ENCODE measurements around the gene SPON1.

The SPON1 gene

DNA sequence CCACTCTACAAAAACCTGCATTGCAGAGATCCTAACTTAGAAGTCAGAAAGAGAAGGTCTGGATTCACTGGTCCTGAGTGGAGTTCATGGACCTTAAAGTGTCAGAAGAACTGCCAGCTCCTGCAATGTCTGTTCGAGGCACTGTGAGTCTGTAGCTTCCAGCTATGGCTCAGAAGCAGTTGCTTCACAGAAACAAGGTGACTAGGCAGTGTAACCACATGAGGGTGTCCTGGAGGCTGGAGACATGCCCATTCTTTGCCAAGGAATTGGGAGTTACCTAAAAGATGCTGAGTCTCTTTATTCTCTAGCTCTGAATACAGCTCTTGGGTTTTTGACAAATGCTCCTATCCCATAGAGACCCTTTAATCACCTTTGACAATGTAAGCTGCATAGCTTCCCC is 130.5 kb downstream of the SPON1 start:
- H3K27me3 ChIP-seq (ENCODE audit: control insufficient read depth in 1 of 2, insufficient read depth in 2 of 2, low read length in 2 of 2) = peaks cover 0 to 10% of the 10 kb centered on the region in 2 donors
- H3K9me3 ChIP-seq (ENCODE audit: low read length) = no peaks in the 10 kb centered on the region
- no peak overlapping the region for H3K4me3 ChIP-seq (ENCODE audit: low read depth in 1 of 2, low read length in 2 of 2)
- no peak overlapping the region for H3K27ac ChIP-seq (ENCODE audit: low read depth, low read length)
- no peaks in the 10 kb centered on the region for H3K36me3 ChIP-seq (ENCODE audit: insufficient read depth, low read length)
- no peaks in the 10 kb centered on the region for H3K4me1 ChIP-seq (ENCODE audit: insufficient read depth, low read length)
- H3K9ac ChIP-seq (ENCODE audit: low read length) = no peak overlapping the region

DNA sequence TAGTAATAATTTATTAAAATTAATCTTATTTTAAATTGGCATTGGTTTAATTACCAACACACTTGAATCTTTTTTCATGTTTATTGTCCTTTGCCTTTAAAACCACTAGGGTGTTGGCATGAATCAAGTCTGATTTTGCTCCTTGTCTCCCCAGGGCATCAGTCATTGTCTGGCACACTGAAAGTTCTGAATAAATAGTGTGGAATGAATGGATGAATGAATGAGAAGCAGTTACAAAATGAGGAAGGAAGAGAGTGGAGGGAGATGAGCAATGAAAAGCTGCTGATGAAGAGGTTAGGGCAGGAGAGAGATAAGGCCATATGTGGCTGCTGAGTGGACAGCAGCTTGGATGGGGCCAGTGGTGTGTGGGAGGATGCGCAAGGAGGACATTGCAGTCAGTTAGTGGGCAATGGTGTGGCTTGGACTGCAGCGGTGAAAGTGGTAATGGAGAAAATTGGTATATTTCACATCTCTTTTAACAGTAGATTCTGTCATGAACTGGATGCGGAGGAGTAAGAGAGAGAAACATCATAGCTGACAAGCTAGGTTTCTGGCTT is 132.0 kb downstream of the SPON1 start:
- H3K27ac ChIP-seq (ENCODE audit: low read depth, low read length) = no peak overlapping the region
- peaks cover 0 to 5% of the 10 kb centered on the region in 2 donors for H3K27me3 ChIP-seq (ENCODE audit: control insufficient read depth in 1 of 2, insufficient read depth in 2 of 2, low read length in 2 of 2)
- no peak overlapping the region for H3K4me3 ChIP-seq (ENCODE audit: low read depth in 1 of 2, low read length in 2 of 2)
- H3K9ac ChIP-seq (ENCODE audit: low read length) = no peak overlapping the region
- no peaks in the 10 kb centered on the region for H3K9me3 ChIP-seq (ENCODE audit: low read length)
- no peaks in the 10 kb centered on the region for H3K4me1 ChIP-seq (ENCODE audit: insufficient read depth, low read length)
- H3K36me3 ChIP-seq (ENCODE audit: insufficient read depth, low read length) = no peaks in the 10 kb centered on the region

DNA sequence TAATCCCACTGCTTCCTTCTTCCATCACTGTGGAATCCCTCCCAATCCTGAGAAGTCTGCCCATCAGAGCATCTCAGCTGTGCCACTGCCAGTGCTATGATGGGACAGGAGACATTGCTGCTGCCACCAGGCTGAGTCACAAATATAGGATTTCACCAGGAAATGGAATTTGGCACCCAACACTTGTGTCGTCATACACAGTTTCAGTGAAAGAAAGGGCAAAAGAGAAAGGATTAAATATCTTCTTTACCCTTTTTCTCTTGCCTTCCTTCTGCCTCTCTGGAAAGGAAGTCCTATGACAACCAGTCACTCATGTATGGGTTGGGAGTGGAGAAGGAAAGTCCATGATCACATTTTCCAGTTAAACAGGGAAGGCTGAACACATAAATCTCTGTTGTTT is 133.4 kb downstream of the SPON1 start:
- H3K36me3 ChIP-seq (ENCODE audit: insufficient read depth, low read length) = no peaks in the 10 kb centered on the region
- no peak overlapping the region for H3K4me3 ChIP-seq (ENCODE audit: low read depth in 1 of 2, low read length in 2 of 2)
- no peak overlapping the region for H3K9ac ChIP-seq (ENCODE audit: low read length)
- no peaks in the 10 kb centered on the region for H3K27me3 ChIP-seq (ENCODE audit: control insufficient read depth in 1 of 2, insufficient read depth in 2 of 2, low read length in 2 of 2)
- H3K9me3 ChIP-seq (ENCODE audit: low read length) = no peaks in the 10 kb centered on the region
- no peaks in the 10 kb centered on the region for H3K4me1 ChIP-seq (ENCODE audit: insufficient read depth, low read length)
- no peak overlapping the region for H3K27ac ChIP-seq (ENCODE audit: low read depth, low read length)

DNA sequence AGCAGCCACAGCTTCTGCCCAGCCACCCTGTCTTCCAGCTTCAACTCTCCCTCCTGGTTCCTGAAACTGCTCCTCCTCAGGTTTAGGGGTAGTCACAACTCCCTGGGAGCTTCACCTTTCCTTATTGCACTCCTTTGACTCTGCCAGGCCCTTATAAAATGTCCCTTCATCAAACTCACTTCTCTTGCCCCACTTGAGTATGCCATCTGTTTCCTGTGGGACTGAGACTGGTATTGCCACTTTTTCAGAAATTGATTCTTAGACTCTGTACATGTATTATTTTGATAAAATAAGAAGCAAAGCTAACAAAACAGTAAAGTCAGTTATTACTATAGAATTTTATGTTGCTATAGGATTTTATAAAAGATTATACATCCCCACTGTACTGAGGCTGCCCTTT is 134.1 kb downstream of the SPON1 start:
- Histone ChIP-seq H3K9me3 (ENCODE audit: low read length) (no peaks in the 10 kb centered on the region), H3K4me1 (ENCODE audit: insufficient read depth, low read length) (no peaks in the 10 kb centered on the region), H3K27ac (ENCODE audit: low read depth, low read length) (no peak overlapping the region), H3K9ac (ENCODE audit: low read length) (no peak overlapping the region), H3K27me3 (ENCODE audit: control insufficient read depth in 1 of 2, insufficient read depth in 2 of 2, low read length in 2 of 2) (no peaks in the 10 kb centered on the region), H3K4me3 (ENCODE audit: low read depth in 1 of 2, low read length in 2 of 2) (no peak overlapping the region), H3K36me3 (ENCODE audit: insufficient read depth, low read length) (no peaks in the 10 kb centered on the region)

DNA sequence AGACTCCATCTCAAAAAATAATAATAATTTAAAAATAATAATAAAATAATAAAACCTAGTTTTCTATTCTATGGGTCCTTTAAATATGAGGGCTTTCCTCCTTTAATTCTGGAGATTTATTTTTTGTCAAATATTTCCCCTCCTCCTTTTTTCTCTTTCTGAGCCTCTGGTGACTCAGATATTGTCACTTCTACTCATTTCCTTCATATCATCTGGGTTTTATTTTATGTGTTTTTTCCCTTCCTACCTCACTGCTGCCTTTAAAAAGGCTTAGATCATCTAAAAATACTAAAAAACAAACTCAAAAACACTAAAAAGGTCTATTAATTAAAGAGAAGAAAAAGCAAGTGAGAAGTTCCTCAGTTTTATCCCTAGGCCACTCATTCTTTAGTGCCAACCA is 138.9 kb downstream of the SPON1 start:
- Histone ChIP-seq H3K4me3 (ENCODE audit: low read depth in 1 of 2, low read length in 2 of 2) (no peak overlapping the region), H3K9me3 (ENCODE audit: low read length) (no peaks in the 10 kb centered on the region), H3K9ac (ENCODE audit: low read length) (no peak overlapping the region), H3K27me3 (ENCODE audit: control insufficient read depth in 1 of 2, insufficient read depth in 2 of 2, low read length in 2 of 2) (no peaks in the 10 kb centered on the region), H3K4me1 (ENCODE audit: insufficient read depth, low read length) (no peaks in the 10 kb centered on the region), H3K36me3 (ENCODE audit: insufficient read depth, low read length) (no peaks in the 10 kb centered on the region), H3K27ac (ENCODE audit: low read depth, low read length) (no peak overlapping the region)

DNA sequence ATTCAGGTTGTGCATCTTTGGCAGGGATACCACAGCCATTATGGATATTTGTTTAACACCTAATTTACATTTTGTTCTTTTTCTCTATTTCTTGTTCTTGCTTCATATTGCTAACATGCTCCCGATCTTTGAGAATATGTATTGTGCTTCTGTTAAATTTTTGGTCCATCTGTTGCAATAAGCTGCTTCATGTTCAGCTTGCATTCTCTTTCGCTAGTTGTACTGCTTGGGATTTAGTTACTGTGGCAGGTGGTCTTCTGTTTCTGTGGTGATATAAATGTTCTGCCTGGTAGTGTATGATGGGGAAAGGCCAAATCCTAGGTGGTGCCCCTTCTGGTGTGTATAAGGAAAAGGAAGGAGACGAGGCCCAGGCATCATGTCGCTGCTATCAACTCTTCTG is 140.2 kb downstream of the SPON1 start:
- no peak overlapping the region for H3K4me3 ChIP-seq (ENCODE audit: low read depth in 1 of 2, low read length in 2 of 2)
- H3K4me1 ChIP-seq (ENCODE audit: insufficient read depth, low read length) = peaks cover 5% of the 10 kb centered on the region
- no peaks in the 10 kb centered on the region for H3K36me3 ChIP-seq (ENCODE audit: insufficient read depth, low read length)
- no peak overlapping the region for H3K27ac ChIP-seq (ENCODE audit: low read depth, low read length)
- no peaks in the 10 kb centered on the region for H3K27me3 ChIP-seq (ENCODE audit: control insufficient read depth in 1 of 2, insufficient read depth in 2 of 2, low read length in 2 of 2)
- H3K9me3 ChIP-seq (ENCODE audit: low read length) = no peaks in the 10 kb centered on the region
- H3K9ac ChIP-seq (ENCODE audit: low read length) = no peak overlapping the region

DNA sequence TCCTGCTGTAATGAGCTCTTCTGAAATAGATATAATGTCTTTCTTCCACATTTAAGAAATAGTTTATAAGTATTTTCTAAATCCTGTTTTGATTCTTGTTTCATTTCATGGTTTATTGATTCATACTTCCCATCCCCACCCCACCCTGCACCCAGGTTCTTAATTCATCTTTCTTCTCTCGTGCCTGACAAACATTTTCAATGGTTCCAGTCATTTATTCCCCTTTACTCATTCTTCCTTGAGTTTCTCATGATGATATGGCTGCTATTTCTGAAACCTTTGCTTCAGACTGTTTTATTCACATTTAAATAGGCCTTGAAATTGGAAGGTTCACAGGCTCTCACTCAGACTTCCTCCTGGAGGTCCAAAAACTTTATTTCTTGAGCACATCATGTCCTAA is 142.9 kb downstream of the SPON1 start:
- no peak overlapping the region for H3K4me3 ChIP-seq (ENCODE audit: low read depth in 1 of 2, low read length in 2 of 2)

DNA sequence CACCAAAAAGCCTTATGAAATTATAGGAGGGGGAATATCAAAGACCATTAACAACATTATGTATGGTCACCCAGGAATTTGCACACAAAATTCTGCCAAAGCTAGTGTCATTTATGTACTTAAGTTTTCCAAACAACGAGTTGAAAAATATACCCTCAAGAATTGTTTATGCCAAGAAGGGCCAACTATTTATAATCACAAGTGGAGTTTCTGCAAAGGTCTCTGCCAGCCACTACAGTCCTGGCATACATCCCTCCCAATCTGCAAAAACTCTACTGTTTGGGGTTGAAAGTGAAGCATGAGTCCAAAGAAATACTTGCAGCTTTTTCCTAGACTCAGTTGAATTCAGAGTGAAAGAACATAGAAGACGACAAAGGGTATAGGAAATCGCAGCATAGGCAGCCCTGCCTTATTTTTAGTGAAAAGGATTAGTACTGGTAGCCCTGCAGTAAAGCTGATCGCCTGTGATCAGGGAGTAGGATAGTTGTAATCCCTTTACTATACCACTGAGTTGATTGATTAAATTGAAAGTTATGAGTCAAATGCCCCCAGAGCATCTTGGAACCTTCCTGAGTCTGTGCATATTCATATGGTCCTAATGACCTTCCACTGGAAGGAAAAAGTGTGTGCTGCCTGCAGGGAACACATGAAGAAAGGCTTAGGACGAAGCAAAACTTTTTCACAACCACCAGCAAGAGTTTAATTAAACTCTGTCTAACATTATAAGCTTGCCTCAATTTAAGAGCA is 144.0 kb downstream of the SPON1 start:
- Histone ChIP-seq H3K27ac (ENCODE audit: low read depth, low read length) (no peak overlapping the region), H3K4me3 (ENCODE audit: low read depth in 1 of 2, low read length in 2 of 2) (no peak overlapping the region), H3K36me3 (ENCODE audit: insufficient read depth, low read length) (no peaks in the 10 kb centered on the region), H3K9ac (ENCODE audit: low read length) (no peak overlapping the region), H3K27me3 (ENCODE audit: control insufficient read depth in 1 of 2, insufficient read depth in 2 of 2, low read length in 2 of 2) (no peaks in the 10 kb centered on the region), H3K9me3 (ENCODE audit: low read length) (no peaks in the 10 kb centered on the region), H3K4me1 (ENCODE audit: insufficient read depth, low read length) (peaks cover 5% of the 10 kb centered on the region)

More for the DNA sequence above, 142.9 kb downstream of the SPON1 start:
- Histone ChIP-seq H3K9ac (ENCODE audit: low read length) (no peak overlapping the region), H3K4me1 (ENCODE audit: insufficient read depth, low read length) (peaks cover 5% of the 10 kb centered on the region), H3K9me3 (ENCODE audit: low read length) (no peaks in the 10 kb centered on the region), H3K27me3 (ENCODE audit: control insufficient read depth in 1 of 2, insufficient read depth in 2 of 2, low read length in 2 of 2) (no peaks in the 10 kb centered on the region), H3K27ac (ENCODE audit: low read depth, low read length) (no peak overlapping the region), H3K36me3 (ENCODE audit: insufficient read depth, low read length) (no peaks in the 10 kb centered on the region)

DNA sequence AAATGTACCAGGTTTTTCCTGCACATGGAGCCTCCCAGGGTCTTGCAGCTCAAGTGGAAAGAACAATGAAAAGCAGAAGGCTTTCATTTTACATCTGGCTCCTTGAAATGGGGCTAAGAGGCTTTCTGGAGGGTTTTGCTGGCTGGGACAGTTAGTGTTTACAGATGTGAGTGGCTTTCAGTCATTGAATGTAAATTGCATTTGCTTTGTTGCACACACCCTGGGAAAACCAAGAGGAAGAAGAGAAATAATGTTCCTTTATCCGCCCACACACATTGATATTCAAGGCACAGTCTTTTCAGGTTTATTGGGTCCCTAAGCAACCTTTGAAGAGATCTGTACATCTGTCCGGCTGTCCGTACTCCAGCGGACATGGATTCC is 144.5 kb downstream of the SPON1 start:
- Histone ChIP-seq H3K27me3 (ENCODE audit: control insufficient read depth in 1 of 2, insufficient read depth in 2 of 2, low read length in 2 of 2) (no peaks in the 10 kb centered on the region), H3K9ac (ENCODE audit: low read length) (no peak overlapping the region), H3K27ac (ENCODE audit: low read depth, low read length) (no peak overlapping the region), H3K4me3 (ENCODE audit: low read depth in 1 of 2, low read length in 2 of 2) (no peak overlapping the region), H3K36me3 (ENCODE audit: insufficient read depth, low read length) (no peaks in the 10 kb centered on the region), H3K4me1 (ENCODE audit: insufficient read depth, low read length) (peaks cover 5% of the 10 kb centered on the region), H3K9me3 (ENCODE audit: low read length) (no peaks in the 10 kb centered on the region)

DNA sequence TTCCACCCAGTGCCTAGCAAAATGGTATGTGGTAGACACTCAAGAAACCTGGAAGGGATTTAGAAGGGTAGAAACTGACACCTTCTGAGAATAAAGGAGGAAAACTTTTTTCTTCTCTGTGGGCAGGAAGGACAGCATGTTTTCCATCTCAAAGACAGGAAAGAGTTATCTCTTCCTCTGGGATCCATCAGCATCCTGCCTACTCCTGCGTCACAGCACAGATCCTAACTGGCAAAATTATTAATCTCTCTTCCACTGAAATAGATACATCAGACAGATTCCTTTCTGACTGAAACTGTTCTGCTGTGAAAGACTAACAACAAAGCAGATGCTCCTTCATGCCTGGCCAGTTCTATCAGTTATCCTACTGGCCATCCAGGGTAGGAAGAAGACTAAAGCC is 147.2 kb downstream of the SPON1 start:
- H3K4me3 ChIP-seq (ENCODE audit: low read depth in 1 of 2, low read length in 2 of 2) = no peak overlapping the region
- no peaks in the 10 kb centered on the region for H3K9me3 ChIP-seq (ENCODE audit: low read length)
- H3K9ac ChIP-seq (ENCODE audit: low read length) = no peak overlapping the region
- no peaks in the 10 kb centered on the region for H3K27me3 ChIP-seq (ENCODE audit: control insufficient read depth in 1 of 2, insufficient read depth in 2 of 2, low read length in 2 of 2)
- peaks cover 5% of the 10 kb centered on the region for H3K4me1 ChIP-seq (ENCODE audit: insufficient read depth, low read length)
- H3K27ac ChIP-seq (ENCODE audit: low read depth, low read length) = no peak overlapping the region
- no peaks in the 10 kb centered on the region for H3K36me3 ChIP-seq (ENCODE audit: insufficient read depth, low read length)

DNA sequence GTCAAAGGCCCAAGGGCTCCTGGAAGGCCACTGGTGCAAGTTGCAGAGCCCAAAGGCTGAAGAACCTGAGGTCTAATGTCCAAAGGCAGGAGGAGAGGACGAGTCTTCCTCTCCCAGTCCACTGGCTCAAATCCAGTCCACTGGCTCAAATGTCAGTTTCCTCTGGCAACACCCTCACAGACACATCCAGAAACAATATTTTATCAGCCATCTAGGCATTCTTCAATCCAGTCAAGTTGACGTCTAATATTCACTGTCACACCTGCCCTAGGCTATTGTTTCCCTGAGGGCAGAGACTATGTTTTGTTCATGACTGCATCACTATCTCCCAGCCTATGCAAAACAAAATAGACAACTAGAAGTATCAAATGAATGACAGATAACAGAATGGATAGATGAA is 148.1 kb downstream of the SPON1 start:
- Histone ChIP-seq H3K27ac (ENCODE audit: low read depth, low read length) (no peak overlapping the region), H3K36me3 (ENCODE audit: insufficient read depth, low read length) (no peaks in the 10 kb centered on the region), H3K9ac (ENCODE audit: low read length) (no peak overlapping the region), H3K4me3 (ENCODE audit: low read depth in 1 of 2, low read length in 2 of 2) (no peak overlapping the region), H3K9me3 (ENCODE audit: low read length) (no peaks in the 10 kb centered on the region), H3K4me1 (ENCODE audit: insufficient read depth, low read length) (peaks cover 5% of the 10 kb centered on the region), H3K27me3 (ENCODE audit: control insufficient read depth in 1 of 2, insufficient read depth in 2 of 2, low read length in 2 of 2) (no peaks in the 10 kb centered on the region)

DNA sequence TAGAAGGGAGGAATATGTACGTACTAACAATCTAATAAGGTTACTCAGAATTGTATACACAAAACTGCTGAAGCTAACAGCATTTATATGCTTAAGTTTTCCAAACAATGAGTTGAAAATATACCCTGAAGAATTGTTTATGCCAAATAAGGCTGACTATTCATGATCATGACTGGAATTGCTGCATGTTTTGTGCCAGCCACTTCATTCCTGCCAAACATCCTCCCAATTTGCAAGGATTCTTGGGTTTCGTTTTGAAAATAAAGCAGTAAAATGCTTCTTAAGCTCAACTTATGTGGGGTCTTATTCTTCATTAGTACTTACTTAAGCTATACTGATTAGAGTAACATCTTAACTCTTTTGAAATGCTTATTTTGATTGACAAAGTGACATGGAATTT is 149.0 kb downstream of the SPON1 start:
- Histone ChIP-seq H3K4me3 (ENCODE audit: low read depth in 1 of 2, low read length in 2 of 2) (no peak overlapping the region), H3K27ac (ENCODE audit: low read depth, low read length) (no peak overlapping the region), H3K36me3 (ENCODE audit: insufficient read depth, low read length) (no peaks in the 10 kb centered on the region), H3K4me1 (ENCODE audit: insufficient read depth, low read length) (peaks cover 4% of the 10 kb centered on the region), H3K9ac (ENCODE audit: low read length) (no peak overlapping the region), H3K27me3 (ENCODE audit: control insufficient read depth in 1 of 2, insufficient read depth in 2 of 2, low read length in 2 of 2) (no peaks in the 10 kb centered on the region), H3K9me3 (ENCODE audit: low read length) (no peaks in the 10 kb centered on the region)

Measured in muscle layer of colon (tissue), 2 donors.